HG03457 (cell line): ENCODE measurements around the gene IQSEC1.

Experiments used
- ATAC-seq: cut with Tn5 transposase; IDR thresholded peaks from one replicate; pipeline ENCODE4 v1.9.1; 2021; ENCODE audit warnings: moderate number of reproducible peaks; ENCODE audit not compliant: unreplicated experiment

The IQSEC1 gene

DNA sequence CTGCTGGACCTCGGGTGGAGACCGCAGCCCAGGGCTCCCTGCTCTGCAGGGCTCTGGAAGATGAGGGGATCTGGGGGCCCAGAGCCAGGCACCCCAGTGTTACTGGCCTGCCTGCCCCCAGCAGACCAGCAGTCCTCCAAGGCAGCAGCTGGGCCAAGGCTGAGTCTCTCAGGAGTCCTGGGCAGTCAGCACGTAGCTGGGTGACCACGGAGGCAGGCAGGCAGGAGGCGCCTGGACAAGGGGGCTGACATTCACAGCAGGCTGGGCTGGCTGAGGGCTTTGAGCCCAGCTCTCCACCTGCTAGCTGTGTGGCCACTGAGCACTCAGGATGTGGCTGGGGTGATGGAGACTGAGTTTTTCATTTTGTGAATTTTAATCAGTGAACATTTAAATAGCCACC is 67.9 kb downstream of the IQSEC1 start:
- ATAC-seq = no peak

GRCh38 chr3:13004376-13004775 is 68.9 kb downstream of the IQSEC1 start:
- ATAC-seq = no peak

DNA sequence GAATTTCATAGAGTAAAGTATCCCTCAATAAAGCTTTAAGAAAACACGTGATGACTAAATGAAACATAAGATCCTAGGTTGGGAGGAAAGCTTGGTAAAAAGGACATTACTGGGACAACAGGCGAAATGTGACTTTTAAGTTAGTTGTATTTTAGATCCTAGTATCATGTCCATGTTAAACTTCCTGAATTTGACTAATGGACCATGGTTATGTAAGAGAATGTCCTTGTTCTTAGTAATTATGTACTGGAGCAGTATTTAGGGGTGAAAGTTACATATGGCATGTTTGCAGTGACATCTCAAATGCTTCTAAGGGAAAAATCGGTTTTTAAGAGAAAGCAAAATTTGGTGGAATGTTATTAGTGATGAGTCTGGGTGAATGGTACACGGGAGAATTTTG is 69.6 kb downstream of the IQSEC1 start:
- no peak for ATAC-seq

DNA sequence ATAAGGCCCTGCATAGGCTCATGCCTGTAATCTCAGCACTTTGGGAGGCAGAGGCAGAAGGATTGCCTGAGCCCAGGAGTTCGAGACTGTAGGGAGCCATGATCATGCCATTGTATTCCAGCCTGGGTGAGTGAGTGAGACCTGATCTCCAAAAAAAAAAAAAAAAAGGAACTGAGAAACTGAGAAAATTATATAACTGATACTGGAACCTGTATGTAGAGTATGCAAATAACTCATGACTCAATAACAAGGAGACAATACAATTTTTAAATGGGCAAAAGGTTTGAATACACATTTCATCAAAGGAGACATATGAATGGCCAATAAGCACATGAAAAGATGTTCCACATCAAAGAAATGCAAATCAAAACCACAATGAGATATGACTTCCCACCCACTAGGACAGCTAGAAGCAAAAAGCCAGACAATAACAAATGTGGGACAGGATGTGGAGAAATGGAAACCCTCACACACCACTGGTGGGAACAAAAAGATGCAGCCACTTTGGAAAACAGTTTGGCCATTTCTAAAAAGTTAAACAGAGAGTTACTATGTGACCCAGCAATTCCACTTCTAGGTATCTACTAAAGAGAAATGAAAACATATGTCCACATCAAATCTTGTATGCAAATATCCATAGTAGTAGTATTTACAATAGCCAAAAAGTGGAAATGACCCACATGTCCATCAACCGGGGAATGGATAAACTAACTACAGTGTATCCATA is 70.7 kb downstream of the IQSEC1 start:
- ATAC-seq = peak; percentile 34

DNA sequence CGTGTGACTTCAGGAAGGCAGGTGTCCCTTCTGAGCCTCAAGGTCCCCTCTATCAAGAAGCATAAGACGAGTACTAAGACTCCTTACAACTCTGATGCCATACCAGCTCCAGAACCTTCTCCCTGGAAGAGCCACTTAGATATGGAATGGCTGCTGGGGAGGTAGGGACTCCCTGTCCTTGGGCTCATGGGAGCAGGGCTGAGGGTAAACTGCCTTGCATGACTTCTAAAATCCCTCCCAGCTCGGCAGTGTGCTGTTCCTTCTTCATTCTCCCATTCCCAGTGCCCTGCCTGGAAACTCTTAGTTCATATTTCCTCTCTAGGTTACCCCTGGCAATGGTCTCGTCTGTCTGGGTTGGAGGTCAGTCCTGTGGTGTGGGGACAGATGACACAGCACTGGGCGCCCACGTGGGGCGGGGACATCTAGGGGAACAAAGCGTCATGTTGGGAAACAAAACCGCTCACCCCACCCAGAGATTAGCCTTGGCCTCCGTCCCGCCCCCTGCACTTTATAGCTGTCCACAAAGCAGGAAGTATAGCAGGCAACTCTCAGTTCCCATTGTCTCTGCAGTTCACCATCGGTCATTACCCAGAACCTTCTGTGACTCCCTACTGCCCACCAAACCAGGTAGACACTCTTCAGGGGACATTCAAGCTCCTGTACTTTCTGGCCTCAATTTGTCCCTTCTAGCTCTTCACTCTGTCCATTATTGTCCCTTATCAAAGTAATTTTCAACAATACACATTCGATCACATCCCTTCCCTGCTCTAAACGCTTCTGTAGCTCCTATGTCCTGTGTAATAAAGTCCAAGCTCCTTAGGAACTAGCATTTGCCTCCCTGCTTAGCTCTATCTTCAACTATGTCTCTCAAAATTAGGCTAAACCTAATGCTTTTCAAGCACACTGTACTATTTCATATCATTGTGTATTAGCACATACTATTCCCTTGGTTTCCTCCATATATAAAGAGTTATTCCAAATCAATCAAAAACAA is 73.8 kb downstream of the IQSEC1 start:
- ATAC-seq = peak; percentile 37

- ATAC-seq = no peak
Observed at GRCh38 chr3:12998648-12999047, 74.6 kb downstream of the IQSEC1 start.

DNA sequence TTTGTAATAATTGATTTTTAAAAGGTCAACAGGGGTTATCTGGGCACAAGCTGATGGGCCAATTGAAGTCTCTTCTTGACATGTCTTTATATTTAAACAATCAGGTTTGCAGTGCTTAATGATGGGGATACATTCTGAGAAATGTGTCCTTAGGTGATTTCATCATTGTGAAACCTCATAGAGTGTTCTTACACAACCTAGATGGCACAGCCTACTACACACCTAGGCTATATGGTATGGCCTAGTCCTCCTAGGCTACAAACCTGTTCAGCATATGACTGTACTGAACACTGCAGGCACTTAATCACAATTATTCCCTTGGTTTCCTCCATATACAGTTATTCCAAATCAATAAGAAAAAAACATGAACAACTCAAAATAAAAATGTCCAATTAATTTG is 75.8 kb downstream of the IQSEC1 start:
- ATAC-seq = no peak

- no peak for ATAC-seq
Observed at GRCh38 chr3:12996181-12996506, 77.1 kb downstream of the IQSEC1 start.

- ATAC-seq = no peak
Observed at GRCh38 chr3:12995389-12996180, 77.6 kb downstream of the IQSEC1 start.

DNA sequence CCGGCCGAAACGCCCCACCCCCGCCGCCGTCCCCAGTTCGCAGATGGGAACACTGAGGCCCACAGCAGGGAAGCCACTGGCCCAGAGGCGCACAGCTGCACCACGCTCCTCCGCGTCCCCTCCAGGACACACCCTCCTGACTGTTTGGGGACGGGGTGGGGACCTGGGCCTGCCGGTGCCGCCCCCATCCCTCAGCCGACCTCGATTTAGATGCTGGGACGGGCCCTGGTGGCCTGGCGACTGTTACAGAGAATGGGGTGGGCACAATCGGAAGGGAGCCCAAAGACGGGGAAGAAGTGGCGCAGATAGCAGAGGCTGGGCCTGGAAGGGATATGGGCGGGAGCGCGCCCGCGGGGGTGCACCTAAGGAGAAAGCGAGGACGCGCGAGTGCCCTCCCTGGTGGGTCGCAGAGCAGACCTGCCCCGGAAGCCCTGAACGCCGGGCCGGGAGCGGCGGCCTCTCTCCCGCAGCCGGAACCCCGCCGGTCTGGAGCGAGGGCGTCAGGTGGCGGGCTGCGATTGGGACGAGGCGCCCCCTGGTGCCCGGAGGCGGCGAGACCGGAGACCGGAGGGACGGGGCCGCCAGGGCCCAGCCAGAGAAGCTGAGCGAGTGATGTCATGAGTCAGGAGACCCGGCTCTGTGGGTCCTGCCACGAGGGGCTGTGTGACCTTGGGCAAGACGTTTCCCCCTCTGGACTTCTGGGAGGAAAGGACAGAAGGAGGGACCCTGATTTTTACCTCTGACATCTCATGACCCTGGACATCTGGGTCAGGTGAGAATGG is 78.4 kb downstream of the IQSEC1 start:
- ATAC-seq = peak; percentile 58

GRCh38 chr3:12994357-12994606 is 78.9 kb downstream of the IQSEC1 start:
- ATAC-seq = no peak

DNA sequence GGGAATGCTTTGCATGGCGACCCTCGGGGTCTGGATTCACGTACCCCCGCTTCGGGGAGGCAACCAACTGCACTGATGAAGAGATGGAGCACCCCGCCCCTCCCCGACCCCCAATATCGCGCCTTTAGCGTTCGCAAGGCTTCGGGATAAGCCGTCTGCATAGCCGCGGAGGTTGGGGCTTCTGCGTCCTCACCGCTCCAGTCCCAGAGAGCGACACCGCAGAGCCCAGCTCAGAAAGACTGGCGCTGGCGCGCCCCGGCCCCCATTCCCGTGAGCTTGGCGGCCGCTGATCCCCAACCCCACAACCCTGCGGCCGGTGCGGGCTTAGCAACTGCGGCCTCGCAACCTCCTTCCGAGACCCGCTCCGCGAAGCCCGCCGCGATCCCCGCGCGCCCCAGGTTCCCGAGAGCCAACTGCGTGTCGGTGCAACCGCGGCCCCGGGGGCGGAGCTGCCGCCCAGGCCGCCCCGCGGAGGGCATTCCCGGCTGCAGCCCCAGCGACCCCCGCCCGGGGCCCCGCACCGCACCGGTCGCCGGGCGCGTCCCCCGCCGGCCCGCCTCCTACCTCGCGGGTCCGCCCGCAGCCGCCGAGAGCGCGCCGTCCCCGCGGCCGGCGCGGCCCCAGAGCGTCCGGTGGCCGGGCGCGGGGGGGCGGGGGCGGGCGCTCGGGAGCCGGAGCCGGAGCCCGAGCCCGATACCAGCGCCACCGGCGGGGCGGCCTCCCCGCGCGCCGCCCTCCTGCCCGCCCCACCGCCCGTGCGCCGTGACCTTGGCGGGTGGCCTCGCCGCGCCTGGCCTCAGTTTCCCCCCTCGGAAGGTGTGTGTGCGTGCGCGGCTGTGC is 79.5 kb downstream of the IQSEC1 start:
- ATAC-seq = no peak

DNA sequence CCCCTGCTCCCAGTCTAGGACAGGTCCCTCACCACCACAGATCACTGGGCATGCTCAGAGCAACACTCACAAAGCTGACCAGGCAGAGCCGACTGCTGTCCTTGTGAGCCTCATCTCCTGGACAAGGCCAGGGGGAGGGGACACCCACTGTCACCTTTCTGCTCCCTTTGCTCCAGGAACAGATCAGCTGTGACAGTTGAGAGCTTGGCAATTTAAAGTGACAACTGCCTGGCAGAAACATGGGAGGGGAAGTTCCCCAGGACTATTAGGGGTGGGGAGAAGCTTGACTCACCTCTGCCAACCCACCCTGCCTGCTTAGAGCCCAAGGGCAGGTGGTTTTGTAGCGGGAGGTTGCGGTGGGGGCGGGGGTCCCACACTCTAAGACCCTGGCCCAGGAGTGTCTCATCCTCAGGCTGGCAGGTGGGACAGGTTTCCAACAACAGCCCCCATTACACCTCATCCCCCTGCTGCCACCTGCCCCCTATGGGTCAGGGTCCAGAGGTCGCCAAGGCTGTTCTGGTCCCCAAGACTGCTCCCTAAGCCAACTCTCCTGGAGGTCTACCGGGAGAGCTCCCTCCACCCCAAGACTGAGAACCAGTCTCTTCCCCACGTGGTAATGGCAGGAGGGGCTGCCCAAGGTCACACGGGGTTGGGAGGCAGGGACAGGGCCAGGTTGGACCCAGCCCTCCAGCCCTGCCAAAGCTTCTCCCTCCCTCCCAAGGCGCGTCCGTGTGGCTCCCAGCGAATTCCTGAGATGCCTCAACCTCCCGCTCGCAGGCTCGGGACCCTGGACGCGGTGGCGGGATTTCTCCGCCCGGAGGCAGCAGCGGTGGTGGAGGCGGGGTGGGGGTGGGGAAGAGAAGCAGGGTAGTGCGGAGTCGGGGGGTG is 80.4 kb downstream of the IQSEC1 start:
- ATAC-seq = no peak

DNA sequence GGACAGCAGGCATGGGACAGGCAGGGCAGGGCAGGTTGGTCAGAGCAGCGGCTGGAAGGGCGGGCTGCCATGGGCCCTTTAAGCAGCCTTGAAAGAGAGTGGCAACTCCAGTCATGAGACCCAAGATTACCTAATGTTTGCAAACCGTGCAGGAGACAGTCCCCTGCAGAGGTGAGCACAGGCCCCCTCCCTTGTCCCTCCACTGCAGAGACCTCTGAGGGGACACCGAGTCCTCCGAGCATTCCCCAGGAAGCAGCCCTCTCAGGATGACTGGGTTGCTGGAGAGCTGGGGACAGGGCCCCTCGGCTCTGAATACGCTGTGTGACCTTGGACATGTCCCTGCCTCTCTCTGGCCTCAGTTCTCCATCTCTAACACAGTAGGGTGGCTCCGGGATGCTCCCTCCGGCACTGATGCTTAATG is 81.4 kb downstream of the IQSEC1 start:
- no peak for ATAC-seq

GRCh38 chr3:12991481-12991837 is 81.8 kb downstream of the IQSEC1 start:
- ATAC-seq = no peak

GRCh38 chr3:12990781-12991480 is 82.3 kb downstream of the IQSEC1 start:
- ATAC-seq = no peak

DNA sequence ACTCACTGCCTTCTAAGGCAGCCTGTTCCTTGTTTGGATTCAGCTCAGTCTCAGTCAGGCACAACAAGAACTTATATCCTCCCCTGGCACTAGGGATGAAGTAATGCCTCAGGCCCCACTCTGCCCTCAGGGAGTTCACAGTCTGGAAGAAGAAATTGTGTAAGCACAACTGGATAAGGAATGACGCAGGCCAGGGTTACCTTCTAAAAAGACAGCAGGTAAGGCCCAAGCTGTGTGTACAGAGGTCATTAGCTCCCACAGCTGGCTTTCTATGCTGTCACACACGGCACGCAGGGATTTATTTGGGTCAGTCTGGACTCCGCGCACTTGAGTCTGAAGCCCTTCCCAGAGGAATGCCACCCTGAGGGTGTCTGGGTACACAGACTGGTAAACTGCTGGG is 82.9 kb downstream of the IQSEC1 start:
- no peak for ATAC-seq

DNA sequence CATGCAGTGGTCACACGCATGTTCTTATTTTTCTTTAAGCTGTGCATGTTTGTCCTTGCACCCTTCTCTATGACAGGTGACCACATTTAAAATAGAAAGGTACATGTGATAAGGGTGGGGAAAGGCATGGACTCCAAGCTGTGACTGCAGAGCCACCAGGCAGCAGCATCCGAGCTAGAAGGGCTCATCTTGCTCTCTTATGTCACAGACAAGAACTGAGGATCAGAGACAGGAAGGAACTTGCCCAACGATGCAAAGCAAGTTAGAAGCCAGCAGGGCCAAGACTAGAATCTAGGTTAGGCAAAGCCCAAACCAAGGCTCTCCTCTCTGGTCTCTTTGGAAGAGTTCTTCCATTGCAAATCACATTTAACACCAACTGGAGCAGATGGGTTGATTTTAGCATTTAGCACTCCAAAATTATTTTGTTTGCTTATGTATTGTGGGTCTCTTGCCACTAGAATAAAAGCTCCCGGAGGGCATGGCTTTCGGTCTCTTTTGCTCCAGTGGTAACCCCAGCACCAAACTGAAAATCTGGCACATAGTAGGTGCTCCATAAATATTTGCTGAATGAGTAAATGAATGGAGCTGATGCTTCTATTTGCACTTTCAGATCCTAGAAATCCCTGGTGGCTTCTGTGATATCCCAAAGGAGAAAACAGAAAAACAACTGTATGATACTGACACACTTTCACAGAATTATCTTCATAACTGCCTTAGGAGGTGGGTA is 84.3 kb downstream of the IQSEC1 start:
- ATAC-seq = no peak
